Measurements from ENCODE around the gene ZNF488. TPM values are rescaled to one million over a fixed set of nuclear protein-coding genes. Genes with fewer than 3 reads are reported as not detected.

The ZNF488 gene
- polyA plus RNA-seq, 1 donor from 2014 or later, result 0.85 TPM

DNA sequence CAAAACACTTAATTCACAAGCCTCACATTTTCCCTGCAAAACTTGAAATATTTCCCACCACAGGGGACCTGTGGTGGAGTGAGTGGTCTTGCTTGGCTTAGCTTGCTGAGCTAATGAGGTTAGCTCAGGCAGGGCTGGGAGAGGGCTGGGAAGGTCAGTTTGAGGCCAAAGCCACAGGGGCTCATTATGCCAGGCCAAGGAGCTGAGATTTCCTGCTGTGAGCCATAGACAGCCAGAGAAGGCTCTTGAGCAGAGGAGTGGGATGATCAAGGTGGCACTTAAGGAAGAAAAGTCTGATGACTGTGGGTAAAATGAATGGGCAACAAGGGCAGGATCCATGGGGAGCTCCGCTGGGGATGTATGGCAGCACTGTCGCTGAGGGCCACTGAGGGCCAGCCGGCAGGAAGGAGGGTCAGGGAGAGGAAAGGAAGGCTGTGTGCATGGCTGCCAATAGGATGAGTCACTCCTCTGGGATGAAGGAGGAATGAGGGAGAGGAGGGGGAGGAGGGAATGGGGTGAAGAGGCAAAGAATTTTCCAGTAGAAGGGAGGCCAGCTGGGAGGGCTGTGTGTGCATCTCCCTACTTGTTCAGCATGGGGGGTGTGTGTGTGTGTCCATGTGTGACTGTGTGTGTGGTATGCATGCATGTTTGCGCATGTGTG is 18.7 kb upstream of the ZNF488 start:
- H4K20me1 ChIP-seq (ENCODE audit: insufficient read depth), result no peaks in the 10 kb centered on the region
- H3K36me3 ChIP-seq (ENCODE audit: insufficient read depth, low read length), result no peaks in the 10 kb centered on the region
- no peak overlapping the region for H3K9ac ChIP-seq (ENCODE audit: low read length)
- H3K9me3 ChIP-seq (ENCODE audit: low read length), result no peaks in the 10 kb centered on the region
- H2AFZ ChIP-seq (ENCODE audit: low read depth, low read length), result no peak overlapping the region
- TF ChIP-seq POLR2AphosphoS5 (IDR thresholded peaks at IDR 0.05), result no peak
- TF ChIP-seq MXI1 (conservative IDR thresholded peaks at IDR 0.05; ENCODE audit: poor library complexity, severe bottlenecking), result no peak
- no peak overlapping the region for H3K27ac ChIP-seq (ENCODE audit: low read length)
- no peaks in the 10 kb centered on the region for H3K27me3 ChIP-seq (ENCODE audit: insufficient read depth, low read depth, low read length)
- H3K4me2 ChIP-seq (ENCODE audit: low read length), result no peak overlapping the region
- H3K9me2 ChIP-seq (ENCODE audit: insufficient read depth, low read length), result no peaks in the 10 kb centered on the region
- no peaks in the 10 kb centered on the region for H3F3A ChIP-seq (ENCODE audit: insufficient read depth, low read length, poor library complexity, severe bottlenecking)
- H3K79me2 ChIP-seq (replicated peaks; ENCODE audit: insufficient read depth, low read length), result no peaks in the 10 kb centered on the region
- no peak overlapping the region for H3K4me3 ChIP-seq (ENCODE audit: low read length)

DNA sequence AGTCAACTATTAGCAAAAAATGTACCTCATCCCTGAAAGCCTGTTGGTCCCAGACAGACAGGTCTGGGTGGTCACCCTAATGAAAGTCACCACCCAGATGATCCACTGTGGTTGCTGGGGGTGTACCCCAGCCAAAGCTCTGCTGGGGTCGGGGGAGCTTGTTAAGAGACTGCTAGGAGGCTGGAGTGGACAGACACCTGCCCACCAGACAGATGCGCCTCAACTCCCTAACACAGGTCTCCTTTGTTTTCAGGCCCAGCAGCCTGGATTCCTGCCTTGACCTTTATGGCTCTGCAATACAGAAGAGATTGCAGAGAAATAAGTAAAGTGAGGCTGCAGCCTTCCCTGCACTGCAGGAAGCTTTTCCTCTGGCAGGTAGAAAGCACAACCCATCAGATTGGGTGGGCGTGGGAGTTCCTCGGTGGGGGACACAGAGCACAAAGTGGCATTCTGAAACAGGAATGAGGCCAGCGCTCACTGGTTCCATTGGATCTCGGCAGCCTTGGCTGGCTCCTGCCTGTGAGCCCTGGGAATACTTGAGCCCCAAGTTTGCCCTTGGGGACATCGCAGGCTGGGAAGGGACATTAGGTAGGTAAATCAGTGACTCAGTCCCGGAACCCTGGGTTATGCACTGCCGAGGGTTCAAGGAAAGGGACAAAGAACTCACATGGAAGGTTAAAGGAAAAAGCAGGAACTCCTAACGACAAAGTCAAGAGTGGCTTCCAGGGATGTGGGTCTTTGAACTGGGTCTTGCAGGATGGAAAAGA is 18.0 kb upstream of the ZNF488 start:
- no peaks in the 10 kb centered on the region for H3K79me2 ChIP-seq (replicated peaks; ENCODE audit: insufficient read depth, low read length)
- H3K9me2 ChIP-seq (ENCODE audit: insufficient read depth, low read length), result no peaks in the 10 kb centered on the region
- H3K4me2 ChIP-seq (ENCODE audit: low read length), result no peak overlapping the region
- no peaks in the 10 kb centered on the region for H3K27me3 ChIP-seq (ENCODE audit: insufficient read depth, low read depth, low read length)
- H3K9me3 ChIP-seq (ENCODE audit: low read length), result no peaks in the 10 kb centered on the region
- H3K27ac ChIP-seq (ENCODE audit: low read length), result no peak overlapping the region
- TF ChIP-seq POLR2AphosphoS5 (IDR thresholded peaks at IDR 0.05) (no peak), RAD21 (conservative IDR thresholded peaks at IDR 0.05) (no peak), SMC3 (conservative IDR thresholded peaks at IDR 0.05; ENCODE audit: poor library complexity) (no peak), TAF1 (IDR thresholded peaks at IDR 0.05; ENCODE audit: low read depth) (no peak), EP300 (conservative IDR thresholded peaks at IDR 0.05; ENCODE audit: poor library complexity, severe bottlenecking) (no peak), MXI1 (conservative IDR thresholded peaks at IDR 0.05; ENCODE audit: poor library complexity, severe bottlenecking) (no peak)
- TF ChIP-seq, protein P1, sequence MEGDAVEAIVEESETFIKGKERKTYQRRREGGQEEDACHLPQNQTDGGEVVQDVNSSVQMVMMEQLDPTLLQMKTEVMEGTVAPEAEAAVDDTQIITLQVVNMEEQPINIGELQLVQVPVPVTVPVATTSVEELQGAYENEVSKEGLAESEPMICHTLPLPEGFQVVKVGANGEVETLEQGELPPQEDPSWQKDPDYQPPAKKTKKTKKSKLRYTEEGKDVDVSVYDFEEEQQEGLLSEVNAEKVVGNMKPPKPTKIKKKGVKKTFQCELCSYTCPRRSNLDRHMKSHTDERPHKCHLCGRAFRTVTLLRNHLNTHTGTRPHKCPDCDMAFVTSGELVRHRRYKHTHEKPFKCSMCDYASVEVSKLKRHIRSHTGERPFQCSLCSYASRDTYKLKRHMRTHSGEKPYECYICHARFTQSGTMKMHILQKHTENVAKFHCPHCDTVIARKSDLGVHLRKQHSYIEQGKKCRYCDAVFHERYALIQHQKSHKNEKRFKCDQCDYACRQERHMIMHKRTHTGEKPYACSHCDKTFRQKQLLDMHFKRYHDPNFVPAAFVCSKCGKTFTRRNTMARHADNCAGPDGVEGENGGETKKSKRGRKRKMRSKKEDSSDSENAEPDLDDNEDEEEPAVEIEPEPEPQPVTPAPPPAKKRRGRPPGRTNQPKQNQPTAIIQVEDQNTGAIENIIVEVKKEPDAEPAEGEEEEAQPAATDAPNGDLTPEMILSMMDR (IDR thresholded peaks at IDR 0.05; ENCODE audit: poor library complexity, severe bottlenecking), result no peak
- TF ChIP-seq, protein P2, sequence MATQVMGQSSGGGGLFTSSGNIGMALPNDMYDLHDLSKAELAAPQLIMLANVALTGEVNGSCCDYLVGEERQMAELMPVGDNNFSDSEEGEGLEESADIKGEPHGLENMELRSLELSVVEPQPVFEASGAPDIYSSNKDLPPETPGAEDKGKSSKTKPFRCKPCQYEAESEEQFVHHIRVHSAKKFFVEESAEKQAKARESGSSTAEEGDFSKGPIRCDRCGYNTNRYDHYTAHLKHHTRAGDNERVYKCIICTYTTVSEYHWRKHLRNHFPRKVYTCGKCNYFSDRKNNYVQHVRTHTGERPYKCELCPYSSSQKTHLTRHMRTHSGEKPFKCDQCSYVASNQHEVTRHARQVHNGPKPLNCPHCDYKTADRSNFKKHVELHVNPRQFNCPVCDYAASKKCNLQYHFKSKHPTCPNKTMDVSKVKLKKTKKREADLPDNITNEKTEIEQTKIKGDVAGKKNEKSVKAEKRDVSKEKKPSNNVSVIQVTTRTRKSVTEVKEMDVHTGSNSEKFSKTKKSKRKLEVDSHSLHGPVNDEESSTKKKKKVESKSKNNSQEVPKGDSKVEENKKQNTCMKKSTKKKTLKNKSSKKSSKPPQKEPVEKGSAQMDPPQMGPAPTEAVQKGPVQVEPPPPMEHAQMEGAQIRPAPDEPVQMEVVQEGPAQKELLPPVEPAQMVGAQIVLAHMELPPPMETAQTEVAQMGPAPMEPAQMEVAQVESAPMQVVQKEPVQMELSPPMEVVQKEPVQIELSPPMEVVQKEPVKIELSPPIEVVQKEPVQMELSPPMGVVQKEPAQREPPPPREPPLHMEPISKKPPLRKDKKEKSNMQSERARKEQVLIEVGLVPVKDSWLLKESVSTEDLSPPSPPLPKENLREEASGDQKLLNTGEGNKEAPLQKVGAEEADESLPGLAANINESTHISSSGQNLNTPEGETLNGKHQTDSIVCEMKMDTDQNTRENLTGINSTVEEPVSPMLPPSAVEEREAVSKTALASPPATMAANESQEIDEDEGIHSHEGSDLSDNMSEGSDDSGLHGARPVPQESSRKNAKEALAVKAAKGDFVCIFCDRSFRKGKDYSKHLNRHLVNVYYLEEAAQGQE (IDR thresholded peaks at IDR 0.05; ENCODE audit: borderline replicate concordance), result no peak
- no peaks in the 10 kb centered on the region for H3F3A ChIP-seq (ENCODE audit: insufficient read depth, low read length, poor library complexity, severe bottlenecking)
- no peak overlapping the region for H2AFZ ChIP-seq (ENCODE audit: low read depth, low read length)
- no peak overlapping the region for H3K9ac ChIP-seq (ENCODE audit: low read length)
- H4K20me1 ChIP-seq (ENCODE audit: insufficient read depth), result no peaks in the 10 kb centered on the region
- no peak overlapping the region for H3K4me3 ChIP-seq (ENCODE audit: low read length)
- H3K36me3 ChIP-seq (ENCODE audit: insufficient read depth, low read length), result no peaks in the 10 kb centered on the region

Measured in neural cell (in vitro differentiated cells).